ENCODE measurements around the gene RALB.

DNA sequence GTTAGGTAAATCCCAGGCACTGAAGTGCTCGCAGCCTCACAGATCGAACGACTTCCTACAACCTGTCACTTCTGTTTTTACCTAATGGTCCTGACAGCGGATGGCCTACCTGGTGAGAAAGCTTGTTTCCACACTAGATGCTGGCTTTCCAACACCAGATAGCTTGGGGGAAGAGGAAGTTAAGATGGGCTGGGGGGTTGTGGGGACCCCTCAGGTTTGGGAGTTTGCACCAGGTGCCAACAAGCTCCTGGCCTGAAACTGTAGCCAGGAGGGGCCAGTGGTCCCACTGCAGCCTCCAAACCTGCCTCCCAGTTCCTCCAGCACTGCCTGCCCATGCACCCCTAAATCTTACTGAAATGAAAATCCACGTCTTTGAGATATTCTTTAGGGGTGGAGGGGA lies 33.4 kb upstream of the RALB start:
- no peak for TF ChIP-seq REST (IDR thresholded peaks at IDR 0.05; ENCODE audit: unreplicated experiment)
- TF ChIP-seq, protein P1, sequence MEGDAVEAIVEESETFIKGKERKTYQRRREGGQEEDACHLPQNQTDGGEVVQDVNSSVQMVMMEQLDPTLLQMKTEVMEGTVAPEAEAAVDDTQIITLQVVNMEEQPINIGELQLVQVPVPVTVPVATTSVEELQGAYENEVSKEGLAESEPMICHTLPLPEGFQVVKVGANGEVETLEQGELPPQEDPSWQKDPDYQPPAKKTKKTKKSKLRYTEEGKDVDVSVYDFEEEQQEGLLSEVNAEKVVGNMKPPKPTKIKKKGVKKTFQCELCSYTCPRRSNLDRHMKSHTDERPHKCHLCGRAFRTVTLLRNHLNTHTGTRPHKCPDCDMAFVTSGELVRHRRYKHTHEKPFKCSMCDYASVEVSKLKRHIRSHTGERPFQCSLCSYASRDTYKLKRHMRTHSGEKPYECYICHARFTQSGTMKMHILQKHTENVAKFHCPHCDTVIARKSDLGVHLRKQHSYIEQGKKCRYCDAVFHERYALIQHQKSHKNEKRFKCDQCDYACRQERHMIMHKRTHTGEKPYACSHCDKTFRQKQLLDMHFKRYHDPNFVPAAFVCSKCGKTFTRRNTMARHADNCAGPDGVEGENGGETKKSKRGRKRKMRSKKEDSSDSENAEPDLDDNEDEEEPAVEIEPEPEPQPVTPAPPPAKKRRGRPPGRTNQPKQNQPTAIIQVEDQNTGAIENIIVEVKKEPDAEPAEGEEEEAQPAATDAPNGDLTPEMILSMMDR (conservative IDR thresholded peaks at IDR 0.05; ENCODE audit: low read depth in 2 of 2), result no peak
- no peak for TF ChIP-seq EZH2 (IDR thresholded peaks at IDR 0.05; ENCODE audit: low read depth, unreplicated experiment)
- TF ChIP-seq EZH2phosphoT487 (IDR thresholded peaks at IDR 0.05; ENCODE audit: unreplicated experiment), result no peak
- no peak for TF ChIP-seq POLR2AphosphoS5 (IDR thresholded peaks at IDR 0.05; ENCODE audit: low read depth)
- no peak for TF ChIP-seq ZNF331 (CRISPR knock-in tag; IDR thresholded peaks at IDR 0.05; ENCODE audit: low read depth)
- no peak for TF ChIP-seq CREB1 (CRISPR knock-in tag; IDR thresholded peaks at IDR 0.05; ENCODE audit: low read depth)
- no peak for TF ChIP-seq JUNB (IDR thresholded peaks at IDR 0.05; ENCODE audit: unreplicated experiment)

Measured in GM23338 (cell line).